22Rv1 (cell line): ENCODE data around the gene MYH6.

ENCODE experiments used
- CTCF ChIP-seq: fragments of 450-650 bp; IDR thresholded peaks from 2 replicates; pipeline ENCODE4 v1.5.1; 2017; ENCODE audit warnings: mild to moderate bottlenecking
- ZFX ChIP-seq: fragments of 450-650 bp; IDR thresholded peaks from 2 replicates; pipeline ENCODE4 v1.6.1; 2017; ENCODE audit warnings: antibody characterized with exemption, borderline replicate concordance

GRCh38 chr14:23353433-23353780 is 54.7 kb downstream of the MYH6 start:
- TF ChIP-seq CTCF (no peak), ZFX (no peak)
